ENCODE measurements around the gene MEF2B.

Gene MEF2B

DNA sequence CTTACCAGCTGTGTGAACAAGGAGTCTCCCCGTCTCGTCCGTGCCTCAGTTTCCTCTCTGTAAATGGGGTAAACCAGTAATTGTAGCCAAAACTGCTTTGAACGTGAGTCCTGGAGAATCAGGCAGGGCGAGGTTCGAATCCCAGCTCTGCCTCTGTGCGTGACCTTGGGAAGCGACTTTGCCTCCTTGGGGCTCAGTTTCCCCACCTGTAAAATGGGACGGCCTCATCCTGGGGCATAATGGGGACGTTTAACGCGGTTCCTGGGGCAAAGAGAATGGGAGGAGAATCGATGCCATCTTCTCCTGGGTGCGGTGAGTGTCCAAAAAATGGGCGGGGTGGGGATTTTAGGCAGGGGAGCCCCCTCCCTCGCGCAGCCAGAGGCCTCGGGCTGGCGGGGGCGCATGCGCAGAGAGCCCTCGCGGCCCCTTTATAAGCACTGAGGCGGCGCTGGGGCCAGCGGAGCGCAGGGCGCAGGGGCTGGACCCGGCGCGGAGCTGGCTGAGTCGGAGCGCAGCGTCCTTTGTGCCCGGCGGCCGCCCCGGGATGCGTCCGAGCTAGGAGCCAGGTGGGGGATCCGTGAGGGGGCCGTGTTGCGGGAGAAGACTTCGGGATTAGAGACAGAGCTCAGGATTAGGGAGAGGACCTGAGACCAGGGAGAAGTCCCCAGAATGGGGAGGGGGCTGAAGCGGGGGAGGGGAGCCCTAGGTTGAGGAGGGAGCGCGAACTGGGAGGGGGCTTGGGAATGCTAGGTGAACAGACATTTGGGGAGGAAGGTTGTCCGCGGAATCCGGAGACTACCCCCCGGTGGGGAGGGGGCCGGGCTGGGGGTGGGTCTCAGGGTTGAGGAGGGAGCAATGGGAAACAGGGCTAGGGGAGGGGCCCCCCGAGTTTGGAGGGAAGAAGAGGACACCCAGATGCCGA is 41.7 kb upstream of the MEF2B start, which contains the start of gene NCAN:
TSS of gene NCAN (plus strand) at position 460 of the 922 bp plus-strand sequence. CDS start 4,996 bp downstream, outside the sequence.
- H3K27ac ChIP-seq (ENCODE audit: low read depth, low read length) = no peak within 1 kb of the TSS

DNA sequence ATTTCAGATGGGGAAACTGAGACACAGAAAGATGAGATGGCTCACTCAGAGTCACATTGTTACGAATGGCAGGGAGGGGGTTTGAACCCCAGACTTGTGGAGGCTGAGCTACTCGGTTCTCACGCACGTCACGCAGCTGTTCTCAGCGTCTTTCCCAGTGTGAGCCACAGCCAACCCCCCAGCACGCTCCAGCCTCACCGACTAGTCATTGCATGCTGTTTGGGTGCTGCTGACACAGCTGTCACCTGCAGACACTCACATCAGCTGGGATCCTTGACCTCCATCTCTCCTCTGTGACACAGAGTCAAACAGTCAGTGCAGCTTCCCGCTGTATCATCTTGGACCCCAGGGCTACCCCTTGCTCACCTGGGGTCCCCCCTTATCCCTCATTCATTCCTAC is 39.3 kb upstream of the MEF2B start:
- no peak overlapping the region for H2AK5ac ChIP-seq (ENCODE audit: low read length)
- H3K36me3 ChIP-seq (ENCODE audit: control insufficient read depth in 1 of 2, insufficient read depth in 2 of 2, low read length in 2 of 2) = no peaks in the 10 kb centered on the region
- no peak overlapping the region for H4K12ac ChIP-seq (ENCODE audit: low read depth, low read length)
- H2BK5ac ChIP-seq (ENCODE audit: low read depth, low read length, poor library complexity) = no peak overlapping the region
- no peak overlapping the region for H3K18ac ChIP-seq (ENCODE audit: low read length)
- no peak overlapping the region for H3K4me3 ChIP-seq (ENCODE audit: low read depth, low read length)
- no peak overlapping the region for H3K14ac ChIP-seq (ENCODE audit: low read length)
- H2BK120ac ChIP-seq (ENCODE audit: insufficient read depth, low read length, poor library complexity) = no peak overlapping the region
- H3K79me2 ChIP-seq (ENCODE audit: control insufficient read depth, insufficient read depth, low read length, poor library complexity) = no peaks in the 10 kb centered on the region
- H3K4ac ChIP-seq (ENCODE audit: low read depth, low read length) = no peak overlapping the region
- H3K27ac ChIP-seq (ENCODE audit: low read depth, low read length) = no peak overlapping the region
- H3K9ac ChIP-seq (ENCODE audit: low read length) = no peak overlapping the region
- H2BK12ac ChIP-seq (ENCODE audit: low read length) = no peak overlapping the region
- no peaks in the 10 kb centered on the region for H3K4me1 ChIP-seq (ENCODE audit: control insufficient read depth in 1 of 2, insufficient read depth in 2 of 2, low read length in 2 of 2)
- no peaks in the 10 kb centered on the region for H3K79me1 ChIP-seq (ENCODE audit: low read length)
- no peak overlapping the region for H2AFZ ChIP-seq (ENCODE audit: insufficient read depth, low read length, poor library complexity)
- peaks cover 6% of the 10 kb centered on the region for H3K9me3 ChIP-seq (ENCODE audit: insufficient read depth, low read depth, low read length)
- no CpG with 5 or more reads among the region's 9 CpGs for WGBS (ENCODE audit: extremely low coverage, insufficient coverage, insufficient read length)
- peaks cover 20% of the 10 kb centered on the region for H3K27me3 ChIP-seq (ENCODE audit: insufficient read depth, low read length)
- no peak overlapping the region for H3K4me2 ChIP-seq (ENCODE audit: low read length)
- DNase-seq = no peak
- no peak overlapping the region for H4K91ac ChIP-seq (ENCODE audit: low read depth, low read length)
- H4K8ac ChIP-seq (ENCODE audit: low read depth, low read length) = no peak overlapping the region
- H3K23ac ChIP-seq (ENCODE audit: low read length) = no peak overlapping the region

More for the DNA sequence above, 41.7 kb upstream of the MEF2B start, which contains the start of gene NCAN:
- H2AFZ ChIP-seq (ENCODE audit: insufficient read depth, low read length, poor library complexity) = no peak within 1 kb of the TSS
- H3K9me3 ChIP-seq (ENCODE audit: insufficient read depth, low read depth, low read length) = peaks cover 6% of the 10 kb centered on the region
- no peak within 1 kb of the TSS for H3K18ac ChIP-seq (ENCODE audit: low read length)
- no peak within 1 kb of the TSS for H3K9ac ChIP-seq (ENCODE audit: low read length)
- H3K4me3 ChIP-seq (ENCODE audit: low read depth, low read length) = no peak within 1 kb of the TSS
- H2BK12ac ChIP-seq (ENCODE audit: low read length) = no peak within 1 kb of the TSS
- no peaks in the 10 kb centered on the region for H3K79me1 ChIP-seq (ENCODE audit: low read length)
- no CpG with 5 or more reads among the region's 54 CpGs for WGBS (ENCODE audit: extremely low coverage, insufficient coverage, insufficient read length)
- H3K4me2 ChIP-seq (ENCODE audit: low read length) = no peak within 1 kb of the TSS
- no peak within 1 kb of the TSS for H2BK120ac ChIP-seq (ENCODE audit: insufficient read depth, low read length, poor library complexity)
- no peak within 1 kb of the TSS for H3K23ac ChIP-seq (ENCODE audit: low read length)
- no peaks in the 10 kb centered on the region for H3K36me3 ChIP-seq (ENCODE audit: control insufficient read depth in 1 of 2, insufficient read depth in 2 of 2, low read length in 2 of 2)
- H3K4me1 ChIP-seq (ENCODE audit: control insufficient read depth in 1 of 2, insufficient read depth in 2 of 2, low read length in 2 of 2) = no peaks in the 10 kb centered on the region
- H3K79me2 ChIP-seq (ENCODE audit: control insufficient read depth, insufficient read depth, low read length, poor library complexity) = no peaks in the 10 kb centered on the region
- H2BK5ac ChIP-seq (ENCODE audit: low read depth, low read length, poor library complexity) = no peak within 1 kb of the TSS
- H2AK5ac ChIP-seq (ENCODE audit: low read length) = no peak within 1 kb of the TSS
- H3K4ac ChIP-seq (ENCODE audit: low read depth, low read length) = no peak within 1 kb of the TSS
- no peak within 1 kb of the TSS for H4K12ac ChIP-seq (ENCODE audit: low read depth, low read length)
- H3K27me3 ChIP-seq (ENCODE audit: insufficient read depth, low read length) = peaks cover 20% of the 10 kb centered on the region
- no peak for DNase-seq
- no peak within 1 kb of the TSS for H3K14ac ChIP-seq (ENCODE audit: low read length)
- no peak within 1 kb of the TSS for H4K91ac ChIP-seq (ENCODE audit: low read depth, low read length)
- no peak within 1 kb of the TSS for H4K8ac ChIP-seq (ENCODE audit: low read depth, low read length)

DNA sequence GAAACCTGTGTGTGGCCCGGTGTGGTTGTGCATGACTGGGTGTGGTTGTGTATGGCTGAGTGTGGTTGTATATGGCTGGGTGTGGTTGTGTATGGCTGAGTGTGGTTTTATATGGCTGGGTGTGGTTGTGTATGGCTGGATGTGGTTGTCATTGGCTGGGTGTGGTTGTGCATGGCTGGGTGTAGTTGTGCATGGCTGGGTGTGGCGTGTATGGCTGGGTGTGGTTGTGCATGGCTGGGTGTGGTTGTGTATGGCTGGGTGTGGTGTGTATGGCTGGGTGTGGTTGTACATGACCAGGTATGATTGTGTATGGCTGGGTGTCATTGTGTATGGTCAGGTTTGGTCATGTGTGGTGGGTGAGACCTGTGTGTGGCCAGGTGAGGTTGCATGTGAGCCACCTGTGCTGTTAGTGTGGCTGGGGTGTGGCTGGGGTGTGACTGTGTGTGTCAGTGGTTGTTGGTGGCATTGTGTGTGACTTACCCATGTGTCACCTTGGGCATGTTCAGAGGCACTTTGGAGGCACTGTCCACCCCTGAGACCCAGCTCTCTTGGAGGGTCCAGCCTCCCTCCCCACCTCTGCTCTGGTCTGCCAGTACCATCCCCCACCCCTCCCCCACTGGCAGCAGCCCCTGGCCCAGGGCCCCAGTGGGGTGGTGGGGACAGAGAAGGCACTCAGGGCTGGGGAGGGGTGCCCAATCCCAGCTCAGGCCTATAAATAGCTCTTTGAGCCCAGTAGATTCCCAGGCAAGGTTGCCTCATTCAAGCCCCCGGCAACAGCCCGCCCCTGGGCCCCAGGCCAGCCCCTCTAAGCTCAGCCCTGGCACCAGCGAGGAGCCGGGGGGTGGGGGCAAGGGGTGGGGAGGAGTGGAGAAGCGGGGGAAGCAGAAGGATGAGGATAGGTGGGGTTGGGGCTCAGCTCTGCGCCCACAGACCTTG is 37.8 kb upstream of the MEF2B start:
- H2BK12ac ChIP-seq (ENCODE audit: low read length) = no peak overlapping the region
- no peak overlapping the region for H4K12ac ChIP-seq (ENCODE audit: low read depth, low read length)
- peaks cover 2% of the 10 kb centered on the region for H3K79me2 ChIP-seq (ENCODE audit: control insufficient read depth, insufficient read depth, low read length, poor library complexity)
- H3K36me3 ChIP-seq (ENCODE audit: control insufficient read depth in 1 of 2, insufficient read depth in 2 of 2, low read length in 2 of 2) = no peaks in the 10 kb centered on the region
- H3K4me2 ChIP-seq (ENCODE audit: low read length) = no peak overlapping the region
- no CpG with 5 or more reads among the region's 8 CpGs for WGBS (ENCODE audit: extremely low coverage, insufficient coverage, insufficient read length)
- no peak overlapping the region for H3K9ac ChIP-seq (ENCODE audit: low read length)
- H2BK5ac ChIP-seq (ENCODE audit: low read depth, low read length, poor library complexity) = no peak overlapping the region
- no peak overlapping the region for H3K14ac ChIP-seq (ENCODE audit: low read length)
- H3K4me3 ChIP-seq (ENCODE audit: low read depth, low read length) = peak overlapping the region; percentile 19
- peaks cover 6% of the 10 kb centered on the region for H3K9me3 ChIP-seq (ENCODE audit: insufficient read depth, low read depth, low read length)
- no peak overlapping the region for H4K8ac ChIP-seq (ENCODE audit: low read depth, low read length)
- H3K4me1 ChIP-seq (ENCODE audit: control insufficient read depth in 1 of 2, insufficient read depth in 2 of 2, low read length in 2 of 2) = peaks cover 0 to under 1% of the 10 kb centered on the region in 2 experiments
- no peak overlapping the region for H3K23ac ChIP-seq (ENCODE audit: low read length)
- H3K18ac ChIP-seq (ENCODE audit: low read length) = no peak overlapping the region
- H4K91ac ChIP-seq (ENCODE audit: low read depth, low read length) = no peak overlapping the region
- H3K4ac ChIP-seq (ENCODE audit: low read depth, low read length) = no peak overlapping the region
- H2AK5ac ChIP-seq (ENCODE audit: low read length) = no peak overlapping the region
- H3K79me1 ChIP-seq (ENCODE audit: low read length) = peaks cover 2% of the 10 kb centered on the region
- DNase-seq = no peak
- peaks cover 17% of the 10 kb centered on the region for H3K27me3 ChIP-seq (ENCODE audit: insufficient read depth, low read length)
- H2AFZ ChIP-seq (ENCODE audit: insufficient read depth, low read length, poor library complexity) = no peak overlapping the region
- no peak overlapping the region for H3K27ac ChIP-seq (ENCODE audit: low read depth, low read length)
- H2BK120ac ChIP-seq (ENCODE audit: insufficient read depth, low read length, poor library complexity) = no peak overlapping the region

DNA sequence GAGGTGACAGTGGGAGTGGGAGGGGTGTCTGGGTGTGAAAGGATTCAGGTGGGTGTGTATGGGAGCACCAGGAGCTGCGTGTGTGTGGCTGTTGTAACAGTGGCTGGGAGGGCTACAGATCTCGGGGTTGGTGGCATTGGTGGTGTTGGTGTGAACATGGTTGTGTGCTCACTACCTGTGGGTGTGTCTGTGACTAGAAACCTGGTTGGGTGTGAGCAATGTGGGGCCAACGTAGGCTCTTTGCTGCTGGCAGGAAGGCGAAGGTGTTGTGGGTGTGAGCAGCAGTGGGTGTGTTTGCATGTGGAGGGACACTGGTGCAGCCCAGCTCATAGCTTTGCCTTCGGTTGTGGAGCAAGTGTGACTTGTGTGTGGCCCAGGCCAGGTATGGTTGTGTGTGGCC is 36.9 kb upstream of the MEF2B start:
- Histone ChIP-seq H3K4me3 (ENCODE audit: low read depth, low read length) (peak overlapping the region; percentile 23), H3K79me2 (ENCODE audit: control insufficient read depth, insufficient read depth, low read length, poor library complexity) (peaks cover 5% of the 10 kb centered on the region), H3K14ac (ENCODE audit: low read length) (no peak overlapping the region), H2AFZ (ENCODE audit: insufficient read depth, low read length, poor library complexity) (no peak overlapping the region), H3K27me3 (ENCODE audit: insufficient read depth, low read length) (peaks cover 8% of the 10 kb centered on the region), H2BK120ac (ENCODE audit: insufficient read depth, low read length, poor library complexity) (no peak overlapping the region), H3K79me1 (ENCODE audit: low read length) (peaks cover 5% of the 10 kb centered on the region), H3K4me2 (ENCODE audit: low read length) (no peak overlapping the region), H4K8ac (ENCODE audit: low read depth, low read length) (no peak overlapping the region), H3K4ac (ENCODE audit: low read depth, low read length) (no peak overlapping the region), H3K9ac (ENCODE audit: low read length) (no peak overlapping the region), H2BK12ac (ENCODE audit: low read length) (no peak overlapping the region), H4K91ac (ENCODE audit: low read depth, low read length) (no peak overlapping the region), H3K4me1 (ENCODE audit: control insufficient read depth in 1 of 2, insufficient read depth in 2 of 2, low read length in 2 of 2) (peaks cover 5 to 7% of the 10 kb centered on the region in 2 experiments), H3K36me3 (ENCODE audit: control insufficient read depth in 1 of 2, insufficient read depth in 2 of 2, low read length in 2 of 2) (peaks cover 0 to 3% of the 10 kb centered on the region in 2 experiments), H2AK5ac (ENCODE audit: low read length) (no peak overlapping the region), H3K9me3 (ENCODE audit: insufficient read depth, low read depth, low read length) (peaks cover 6% of the 10 kb centered on the region), H3K27ac (ENCODE audit: low read depth, low read length) (no peak overlapping the region), H3K23ac (ENCODE audit: low read length) (no peak overlapping the region), H4K12ac (ENCODE audit: low read depth, low read length) (no peak overlapping the region), H3K18ac (ENCODE audit: low read length) (no peak overlapping the region), H2BK5ac (ENCODE audit: low read depth, low read length, poor library complexity) (no peak overlapping the region)
- no peak for DNase-seq
- WGBS (ENCODE audit: extremely low coverage, insufficient coverage, insufficient read length) = no CpG with 5 or more reads among the region's 5 CpGs

Measured in trophoblast cell (in vitro differentiated cells and primary cell).